ENCODE measurements around the gene AP1AR.

AP1AR gene

DNA sequence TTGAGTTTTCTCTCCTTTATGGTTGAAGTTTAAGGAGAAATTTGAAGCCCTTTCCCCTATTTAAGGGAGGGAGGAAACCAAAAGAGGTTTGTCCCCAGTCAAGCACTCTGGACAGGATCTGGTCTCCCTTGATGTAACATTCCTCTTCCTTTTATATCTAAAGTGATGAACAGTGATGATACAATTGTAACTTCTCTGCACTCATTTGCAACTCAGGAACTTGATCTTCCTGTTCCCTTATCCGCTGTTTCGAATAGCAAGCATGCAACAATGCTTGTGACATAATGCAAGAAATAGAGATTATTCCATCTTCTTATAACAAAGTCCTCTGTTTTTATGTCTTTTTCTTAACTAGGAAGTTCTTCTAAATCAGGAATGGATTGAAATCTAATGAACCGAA lies 83.9 kb downstream of the AP1AR start:
- TF ChIP-seq, protein P1, sequence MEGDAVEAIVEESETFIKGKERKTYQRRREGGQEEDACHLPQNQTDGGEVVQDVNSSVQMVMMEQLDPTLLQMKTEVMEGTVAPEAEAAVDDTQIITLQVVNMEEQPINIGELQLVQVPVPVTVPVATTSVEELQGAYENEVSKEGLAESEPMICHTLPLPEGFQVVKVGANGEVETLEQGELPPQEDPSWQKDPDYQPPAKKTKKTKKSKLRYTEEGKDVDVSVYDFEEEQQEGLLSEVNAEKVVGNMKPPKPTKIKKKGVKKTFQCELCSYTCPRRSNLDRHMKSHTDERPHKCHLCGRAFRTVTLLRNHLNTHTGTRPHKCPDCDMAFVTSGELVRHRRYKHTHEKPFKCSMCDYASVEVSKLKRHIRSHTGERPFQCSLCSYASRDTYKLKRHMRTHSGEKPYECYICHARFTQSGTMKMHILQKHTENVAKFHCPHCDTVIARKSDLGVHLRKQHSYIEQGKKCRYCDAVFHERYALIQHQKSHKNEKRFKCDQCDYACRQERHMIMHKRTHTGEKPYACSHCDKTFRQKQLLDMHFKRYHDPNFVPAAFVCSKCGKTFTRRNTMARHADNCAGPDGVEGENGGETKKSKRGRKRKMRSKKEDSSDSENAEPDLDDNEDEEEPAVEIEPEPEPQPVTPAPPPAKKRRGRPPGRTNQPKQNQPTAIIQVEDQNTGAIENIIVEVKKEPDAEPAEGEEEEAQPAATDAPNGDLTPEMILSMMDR (conservative IDR thresholded peaks at IDR 0.05; ENCODE audit: control insufficient read depth, insufficient read depth, low read depth, low read length) = no peak
- DNase-seq (ENCODE audit: low read depth) = no peak
- H3K4me3 ChIP-seq (ENCODE audit: control insufficient read depth, low read depth, low read length) = no peak overlapping the region

DNA sequence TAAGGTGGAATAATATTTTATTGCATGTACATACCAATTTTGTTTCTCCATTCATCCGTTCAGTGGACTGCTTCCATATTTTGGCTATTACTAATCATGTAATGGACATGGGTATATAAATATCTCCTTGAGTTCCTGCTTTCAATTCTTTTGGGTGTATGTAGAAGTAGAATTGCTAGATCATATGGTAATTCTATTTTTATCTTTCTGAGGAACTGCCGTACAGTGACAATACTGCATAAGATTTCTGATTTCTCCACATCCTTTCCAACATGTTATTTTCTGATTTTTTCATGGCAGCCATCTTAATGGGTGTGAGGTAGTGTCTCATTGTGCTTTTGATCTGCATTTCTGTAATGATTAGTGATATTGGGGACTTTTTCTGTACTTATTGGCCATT lies 84.8 kb downstream of the AP1AR start:
- no peak overlapping the region for H3K4me3 ChIP-seq (ENCODE audit: control insufficient read depth, low read depth, low read length)
- TF ChIP-seq, protein P1 (conservative IDR thresholded peaks at IDR 0.05; ENCODE audit: control insufficient read depth, insufficient read depth, low read depth, low read length) = no peak
- no peak for DNase-seq (ENCODE audit: low read depth)

DNA sequence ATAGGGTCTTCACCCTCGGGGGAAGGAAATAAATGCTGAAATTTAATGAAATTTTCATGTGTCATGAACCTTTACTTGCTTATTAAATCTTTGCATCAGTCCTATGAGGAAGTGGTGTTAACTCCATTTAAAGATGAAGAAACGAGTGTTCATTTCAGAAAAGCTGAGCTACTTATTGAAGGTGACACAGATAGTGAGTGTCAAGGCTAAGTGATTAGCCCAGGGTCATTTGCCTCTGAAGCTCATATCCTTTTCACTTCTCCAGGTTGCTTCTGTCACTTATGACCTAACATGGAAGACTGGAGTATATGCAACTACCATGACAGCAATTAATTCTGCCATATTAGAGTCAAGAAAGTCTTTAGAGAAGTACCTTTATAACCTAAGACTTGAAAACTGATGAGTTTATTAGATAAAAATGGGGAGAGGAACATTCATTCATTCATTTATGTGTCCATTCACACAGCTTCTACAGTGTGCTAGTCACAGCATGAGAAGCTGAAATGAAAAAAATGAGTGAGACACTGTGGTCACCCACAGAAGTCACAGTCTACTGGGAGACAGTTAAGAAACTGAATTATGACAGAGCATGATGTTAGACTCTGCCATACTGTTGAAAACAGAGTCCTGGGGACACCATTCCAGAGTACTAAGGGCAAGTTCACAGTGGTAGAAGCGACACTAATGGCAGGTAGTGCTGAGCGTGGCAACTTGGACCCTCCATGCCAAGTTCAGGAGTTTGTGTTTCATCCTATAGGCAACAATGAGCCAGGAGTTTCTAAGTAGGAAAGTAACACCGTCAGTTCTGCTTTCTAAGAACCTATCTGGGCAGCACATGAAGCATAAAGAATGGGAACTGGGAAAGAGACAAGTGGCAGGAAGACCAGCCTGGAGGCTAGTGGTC lies 86.9 kb downstream of the AP1AR start:
- no peak overlapping the region for H3K4me3 ChIP-seq (ENCODE audit: control insufficient read depth, low read depth, low read length)
- TF ChIP-seq, protein P1 (conservative IDR thresholded peaks at IDR 0.05; ENCODE audit: control insufficient read depth, insufficient read depth, low read depth, low read length) = no peak
- DNase-seq (ENCODE audit: low read depth) = no peak

All from fibroblast of mammary gland (primary cell).